Measurements from ENCODE around the gene IL26.
"Not testable (repeated sequence)": the region's sequence is repeated elsewhere in the genome, so short reads cannot be mapped to it uniquely, and the experiment has no call there.

Gene IL26

GRCh38 chr12:68190301-68190700, 35.3 kb downstream of the IL26 start:
- no peak for DNase-seq

- DNase-seq, result no peak
These were observed 35.8 kb downstream of the IL26 start for GRCh38 chr12:68189821-68190242.

- DNase-seq, result no peak
These were observed 40.0 kb downstream of the IL26 start for GRCh38 chr12:68185598-68185997.

GRCh38 chr12:68180792-68181744, 44.5 kb downstream of the IL26 start:
- DNase-seq, result no peak

- no peak for DNase-seq
These were observed 46.7 kb downstream of the IL26 start for GRCh38 chr12:68178774-68179439.

- no peak for DNase-seq
These were observed 47.4 kb downstream of the IL26 start for GRCh38 chr12:68178184-68178583.

- no peak for DNase-seq
These were observed 48.0 kb downstream of the IL26 start for GRCh38 chr12:68177562-68177961.

- no peak for DNase-seq
These were observed 49.4 kb downstream of the IL26 start for GRCh38 chr12:68176257-68176656.

- DNase-seq, result no peak
These were observed 50.0 kb downstream of the IL26 start for GRCh38 chr12:68175557-68176061.

- DNase-seq, result not testable (repeated sequence)
These were observed 50.8 kb downstream of the IL26 start for GRCh38 chr12:68174761-68175160.

GRCh38 chr12:68173792-68174191, 51.8 kb downstream of the IL26 start:
- DNase-seq, result no peak

- no peak for DNase-seq
These were observed 54.9 kb downstream of the IL26 start for GRCh38 chr12:68170726-68171125.

- no peak for DNase-seq
These were observed 56.3 kb downstream of the IL26 start for GRCh38 chr12:68169213-68169889.

GRCh38 chr12:68166317-68166831, 59.2 kb downstream of the IL26 start:
- no peak for DNase-seq

- DNase-seq, result no peak
These were observed 62.0 kb downstream of the IL26 start for GRCh38 chr12:68163560-68164081.

GRCh38 chr12:68162374-68162773, 63.2 kb downstream of the IL26 start:
- DNase-seq, result no peak

- no peak for DNase-seq
These were observed 65.8 kb downstream of the IL26 start, which contains the start of gene IFNG for GRCh38 chr12:68159681-68160304. TSS of gene IFNG (minus strand) at chr12:68159740. CDS start at chr12:68159615, 125 bp downstream.

GRCh38 chr12:68158432-68158831, 67.2 kb downstream of the IL26 start:
- no peak for DNase-seq

- no peak for DNase-seq
These were observed 68.2 kb downstream of the IL26 start for GRCh38 chr12:68157380-68157779.

- no peak for DNase-seq
These were observed 69.0 kb downstream of the IL26 start for GRCh38 chr12:68156636-68157035.

- no peak for DNase-seq
These were observed 70.8 kb downstream of the IL26 start for GRCh38 chr12:68154779-68155178.

Measured in NCI-H524 treated with DMSO at 0.1 percent for 48 hours (cell line).